Activated CD4-positive, alpha-beta T cell treated with anti-CD3 and anti-CD28 coated beads, Interleukin-2, Interleukin-6, amounts not matched to agents 100 ng/mL and 50 ng/mL, durations not matched to agents 16 hours and 8 hours (primary cell): ENCODE data around the gene PRKD2.
A peak's percentile ranks its signal among the peaks of the same experiment; 100 is the strongest.

ENCODE experiments used
- DNase-seq: peaks from one replicate; pipeline ENCODE4 v3.0.0-alpha.2; 2020

Gene PRKD2

DNA sequence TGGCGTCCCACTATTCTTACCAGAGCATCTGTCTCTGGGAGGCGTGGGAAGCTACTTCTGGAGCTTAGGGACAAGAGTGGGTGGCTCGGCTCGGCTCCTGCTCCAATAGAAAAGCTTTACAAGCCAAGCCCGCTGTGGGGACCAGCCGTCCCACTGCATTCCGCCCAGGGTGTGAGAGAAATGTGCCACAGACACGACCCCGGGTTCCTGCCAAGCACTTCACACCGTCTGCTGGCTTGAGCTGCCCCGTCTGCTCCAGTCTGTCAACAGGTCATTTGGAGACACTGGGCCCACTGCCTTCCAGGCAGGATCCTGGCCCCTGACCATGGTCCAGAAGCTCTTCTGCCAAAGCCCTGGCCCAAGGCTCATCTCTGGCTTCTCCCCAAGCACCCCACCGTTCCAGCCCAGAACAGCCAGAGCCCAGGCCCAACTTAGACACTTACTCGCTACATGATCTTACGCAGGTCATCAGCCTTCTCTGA is 22.4 kb upstream of the PRKD2 start:
- no peak for DNase-seq

DNA sequence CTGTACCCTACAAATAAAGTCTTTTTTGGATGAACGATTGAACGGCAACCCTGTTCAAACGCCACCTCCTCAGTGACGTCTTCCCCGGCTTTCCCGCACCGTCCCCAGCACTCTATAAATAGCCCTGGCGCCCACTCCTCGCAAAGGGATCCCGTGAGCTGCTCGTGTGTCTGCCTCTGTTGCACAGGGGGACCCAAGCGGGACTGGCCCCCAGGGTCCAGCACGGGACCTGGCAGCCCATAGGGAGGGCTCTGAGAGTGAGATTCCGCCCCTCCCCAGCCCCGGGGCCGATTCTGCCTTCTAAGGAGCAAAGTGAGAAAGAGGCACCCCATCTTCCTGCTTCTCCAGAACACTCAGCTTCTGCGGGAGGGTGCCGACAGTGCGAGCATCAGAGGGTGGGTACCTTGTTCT is 20.9 kb upstream of the PRKD2 start:
- DNase-seq: no peak

DNA sequence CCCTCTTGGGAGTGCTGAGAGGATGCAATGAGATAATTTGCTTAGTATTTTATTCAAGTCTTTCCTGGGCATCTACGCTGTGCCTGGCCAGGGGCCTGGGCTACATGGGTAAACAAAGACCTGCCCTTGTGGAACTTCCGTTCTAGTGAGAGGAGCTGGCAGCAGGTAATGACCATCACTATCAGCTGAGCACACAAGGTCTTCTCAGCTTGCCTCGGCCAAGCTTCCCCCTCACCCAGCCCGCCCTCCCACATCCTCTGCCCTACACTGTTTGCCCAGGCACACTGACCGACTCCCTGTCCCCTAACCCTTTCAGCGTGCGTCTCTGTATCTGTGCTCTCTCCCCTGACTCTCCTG is 20.4 kb upstream of the PRKD2 start:
- DNase-seq: no peak

DNA sequence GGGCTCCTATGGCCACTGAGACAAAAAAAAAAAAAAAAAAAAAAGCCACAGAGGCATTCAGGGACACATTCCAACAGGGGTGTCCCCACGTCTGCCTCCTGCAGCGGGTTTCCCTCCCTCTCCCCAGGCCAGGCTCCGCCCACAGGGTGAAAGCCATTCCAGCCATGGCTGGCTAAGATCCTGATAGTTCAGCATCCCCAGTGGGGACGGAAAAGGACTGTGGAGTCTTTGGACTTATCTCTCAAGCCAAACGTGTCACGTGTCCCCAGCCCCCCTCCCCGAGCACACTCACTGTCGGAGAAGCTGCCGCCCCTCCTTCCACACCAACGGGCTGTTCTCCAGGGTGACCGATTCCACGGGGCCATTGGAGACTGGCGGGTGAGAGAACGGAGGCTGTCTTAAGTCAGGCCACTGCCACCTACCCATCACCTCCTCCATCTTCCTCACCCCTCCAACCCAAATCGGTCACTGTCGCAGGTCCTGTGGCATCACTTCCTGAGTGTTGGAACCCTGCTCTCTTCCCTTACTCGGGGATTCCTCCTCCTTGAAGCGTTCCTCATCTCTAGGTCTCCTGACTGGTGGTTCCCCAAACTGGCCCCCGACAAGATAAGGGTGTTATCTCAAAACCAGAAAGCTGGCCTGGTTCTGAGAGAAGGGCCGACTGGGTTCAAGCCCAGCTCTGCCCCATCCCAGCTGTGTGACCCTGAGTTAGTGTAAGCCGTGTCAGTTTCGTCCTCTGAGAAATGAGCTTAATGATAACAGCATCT is 19.8 kb upstream of the PRKD2 start:
- DNase-seq: no peak

DNA sequence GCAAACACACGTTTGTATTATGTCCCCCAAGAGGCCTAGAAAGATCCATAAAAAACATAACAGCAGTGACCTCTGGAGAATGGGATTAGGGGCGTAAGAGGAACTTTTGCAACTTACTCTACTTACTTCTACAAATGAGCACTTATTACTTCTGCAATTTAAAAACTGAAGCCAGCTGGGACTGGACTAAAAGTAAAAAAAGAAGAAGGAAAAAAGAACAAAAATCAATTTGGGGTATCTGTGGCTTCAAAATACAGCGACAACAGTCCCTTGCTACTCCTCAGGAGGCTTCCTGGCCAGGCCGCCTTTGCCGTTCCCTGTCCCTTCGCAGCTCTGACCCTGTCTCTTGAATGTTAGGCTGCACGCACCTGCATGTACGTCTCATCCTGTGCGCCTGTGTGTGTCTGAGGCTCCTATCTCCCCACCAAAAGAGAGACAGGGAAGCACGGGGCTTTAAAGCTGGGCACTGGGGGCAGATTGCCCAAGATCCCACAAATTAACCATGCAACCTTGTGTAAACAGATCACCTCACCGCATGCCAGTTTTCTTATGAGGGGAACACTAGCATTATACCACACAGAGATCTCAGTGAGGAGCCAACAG is 16.9 kb upstream of the PRKD2 start:
- DNase-seq: no peak

DNA sequence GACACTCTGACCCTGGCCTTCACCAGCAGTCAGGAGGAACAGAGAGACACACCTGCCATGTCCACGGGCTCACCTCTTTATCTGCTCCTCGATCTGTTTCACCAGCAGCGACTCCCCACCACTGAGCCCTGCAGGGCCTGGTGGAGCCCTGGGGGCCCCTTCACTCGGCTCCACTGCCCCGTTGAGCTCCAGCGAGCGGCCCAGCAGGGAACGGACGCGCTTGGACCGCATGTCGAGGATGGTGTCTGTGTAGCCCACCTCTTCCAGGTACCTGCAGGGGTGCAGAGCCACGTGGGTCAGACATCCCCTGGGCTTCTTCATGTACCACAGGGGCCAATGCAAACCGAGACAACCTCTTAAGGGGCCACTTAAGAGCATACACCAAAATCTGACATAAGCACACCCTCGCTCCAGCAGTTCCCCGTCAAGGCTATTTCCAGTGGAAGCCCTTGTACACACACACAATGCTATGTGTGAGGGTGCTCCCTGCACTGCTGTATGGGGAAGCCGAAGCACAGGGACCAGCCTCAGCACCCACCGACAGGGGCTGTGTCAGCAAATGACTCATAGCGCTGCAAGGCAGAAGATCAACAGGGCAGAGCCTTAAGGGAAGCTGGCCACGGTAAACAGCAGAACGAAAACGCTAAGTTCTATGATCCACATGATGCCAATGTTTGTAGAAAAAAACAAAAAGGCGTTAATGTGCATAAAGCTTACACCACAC is 16.2 kb upstream of the PRKD2 start:
- DNase-seq: no peak

DNA sequence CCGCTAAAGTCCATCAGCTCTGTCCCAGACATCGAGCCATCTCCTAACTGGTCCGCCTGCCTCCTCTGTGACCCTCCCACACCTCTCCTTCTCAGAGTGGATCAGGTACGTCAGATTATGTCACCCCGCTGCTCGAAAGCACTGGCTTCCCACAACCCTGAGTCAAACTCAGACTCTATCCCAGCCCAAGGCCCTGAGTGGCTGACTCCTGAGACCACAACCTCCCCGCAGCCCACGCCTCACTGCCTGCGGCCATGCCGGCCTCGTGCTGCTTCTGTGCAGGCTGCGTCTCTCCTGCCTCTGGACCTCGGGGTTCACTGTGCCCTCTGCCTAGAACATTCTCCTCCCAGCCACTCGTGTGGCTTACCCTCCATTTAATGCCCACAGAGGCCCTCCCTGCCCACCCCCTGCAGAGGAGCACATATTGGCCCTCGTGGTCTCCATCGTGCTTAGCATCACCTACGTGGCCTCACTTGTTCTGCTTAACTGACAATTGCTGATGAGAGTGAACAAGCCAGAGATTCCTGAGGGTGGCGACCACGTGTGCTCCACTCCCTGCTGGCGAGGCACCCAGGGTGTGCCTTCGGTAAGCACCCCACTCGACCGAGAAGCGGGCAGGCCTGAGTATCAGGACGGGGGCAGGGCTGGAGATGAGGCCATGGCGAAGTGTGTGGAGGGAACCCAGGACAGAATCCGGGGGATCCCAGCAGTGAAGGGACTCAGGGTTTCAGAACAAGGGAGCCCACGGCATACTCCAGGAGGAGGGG is 15.4 kb upstream of the PRKD2 start:
- no peak for DNase-seq

DNA sequence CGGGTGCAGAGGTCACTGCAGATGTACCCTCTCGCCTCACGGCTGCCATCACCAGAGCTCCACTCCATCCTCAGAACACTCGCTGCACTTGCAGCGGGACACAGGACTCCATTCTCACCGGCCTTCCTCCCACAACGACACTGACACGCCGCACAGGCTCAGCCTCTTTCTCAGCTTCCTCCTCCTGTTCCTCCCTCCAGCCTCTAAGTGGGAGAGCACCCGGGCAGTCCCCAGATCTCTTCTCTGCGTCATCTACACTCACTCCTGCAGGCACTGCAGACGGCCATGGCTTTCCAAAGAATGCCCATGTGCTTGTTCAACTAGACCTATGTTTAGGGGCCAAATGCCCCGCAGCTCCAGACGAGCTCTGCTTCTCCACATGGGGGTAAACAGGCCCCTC is 14.7 kb upstream of the PRKD2 start:
- DNase-seq: no peak

DNA sequence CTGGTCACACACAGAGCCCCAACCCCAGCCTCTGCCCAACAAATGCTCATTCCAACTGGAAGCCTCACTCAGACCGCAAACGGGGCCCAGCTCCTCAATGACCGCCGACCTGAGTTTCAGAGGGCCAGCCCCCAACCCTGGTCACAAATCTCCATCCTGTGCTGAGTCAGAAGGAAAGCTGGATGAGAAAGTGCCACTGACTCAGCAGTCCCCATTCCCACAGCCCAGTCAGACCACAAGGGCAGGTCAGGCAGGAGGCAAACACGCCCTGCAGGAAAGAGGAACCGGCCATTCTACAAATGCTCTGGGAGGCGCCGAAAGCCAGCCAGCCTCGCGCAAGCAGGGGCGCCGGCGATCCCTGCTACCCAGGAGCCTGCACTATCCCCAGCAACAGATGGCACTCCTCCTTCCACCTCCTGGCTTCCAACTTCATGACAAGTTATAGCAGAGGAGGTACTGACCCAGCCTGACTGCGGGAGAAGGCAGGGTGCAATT is 14.1 kb upstream of the PRKD2 start:
- peak; percentile 33 for DNase-seq

DNA sequence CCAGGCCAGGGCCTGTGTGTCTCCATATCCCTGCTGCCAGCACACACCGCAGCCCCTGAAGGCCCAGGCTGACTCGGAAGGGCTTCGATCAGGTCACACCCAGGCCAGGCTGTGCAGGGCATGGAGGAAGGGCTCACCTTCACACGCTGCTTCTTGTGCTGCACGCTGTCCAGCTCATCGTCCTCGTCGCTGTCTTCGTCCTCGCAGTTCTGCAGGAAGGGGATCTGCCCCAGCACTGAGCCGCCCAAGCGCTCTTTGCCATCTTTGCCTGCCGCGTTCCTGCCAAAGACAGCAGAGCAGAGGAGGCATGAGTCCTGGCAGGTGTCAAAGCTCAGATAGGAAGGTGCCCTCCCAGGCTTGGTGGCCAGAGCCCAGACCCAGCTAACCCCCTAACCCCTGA is 13.7 kb upstream of the PRKD2 start:
- no peak for DNase-seq

DNA sequence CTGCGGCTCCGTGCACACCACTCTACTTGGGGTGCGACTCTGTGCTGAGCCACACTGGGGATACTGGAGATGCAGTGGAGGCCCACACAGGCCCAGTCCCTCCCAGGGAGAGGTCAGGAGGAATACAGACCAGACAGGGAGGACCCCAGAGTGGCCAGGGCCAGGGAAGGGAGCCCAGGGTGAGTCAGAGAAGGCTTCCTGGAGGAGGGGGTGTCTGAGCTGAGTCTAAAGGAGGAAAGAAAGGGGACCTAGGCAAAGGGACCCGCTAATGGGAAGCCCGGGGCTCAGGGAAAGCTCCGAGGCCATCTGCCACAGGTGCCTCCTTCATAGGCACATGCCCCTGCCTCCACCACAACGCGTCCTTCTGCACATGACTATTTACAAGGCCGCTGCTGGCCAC is 13.3 kb upstream of the PRKD2 start:
- DNase-seq: no peak

DNA sequence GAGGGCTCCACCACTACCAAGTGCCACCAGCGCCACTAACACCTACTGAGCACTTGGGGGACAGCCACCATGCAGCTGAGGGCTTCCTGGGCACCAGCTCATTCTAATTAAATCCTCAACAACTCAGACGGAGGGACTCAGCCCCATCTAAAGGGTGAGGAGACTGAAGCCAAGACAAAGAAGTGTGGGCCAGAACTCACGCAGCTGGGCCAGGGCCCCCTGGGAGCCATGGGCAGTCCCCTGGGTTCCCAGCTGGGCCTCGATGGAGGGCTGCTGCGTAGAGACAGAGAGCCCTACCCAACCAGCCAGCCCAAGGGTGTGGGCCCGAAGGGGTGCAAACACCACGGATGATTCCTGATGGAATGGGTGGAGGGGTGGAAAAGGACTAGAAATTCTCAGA is 12.8 kb upstream of the PRKD2 start:
- no peak for DNase-seq

DNA sequence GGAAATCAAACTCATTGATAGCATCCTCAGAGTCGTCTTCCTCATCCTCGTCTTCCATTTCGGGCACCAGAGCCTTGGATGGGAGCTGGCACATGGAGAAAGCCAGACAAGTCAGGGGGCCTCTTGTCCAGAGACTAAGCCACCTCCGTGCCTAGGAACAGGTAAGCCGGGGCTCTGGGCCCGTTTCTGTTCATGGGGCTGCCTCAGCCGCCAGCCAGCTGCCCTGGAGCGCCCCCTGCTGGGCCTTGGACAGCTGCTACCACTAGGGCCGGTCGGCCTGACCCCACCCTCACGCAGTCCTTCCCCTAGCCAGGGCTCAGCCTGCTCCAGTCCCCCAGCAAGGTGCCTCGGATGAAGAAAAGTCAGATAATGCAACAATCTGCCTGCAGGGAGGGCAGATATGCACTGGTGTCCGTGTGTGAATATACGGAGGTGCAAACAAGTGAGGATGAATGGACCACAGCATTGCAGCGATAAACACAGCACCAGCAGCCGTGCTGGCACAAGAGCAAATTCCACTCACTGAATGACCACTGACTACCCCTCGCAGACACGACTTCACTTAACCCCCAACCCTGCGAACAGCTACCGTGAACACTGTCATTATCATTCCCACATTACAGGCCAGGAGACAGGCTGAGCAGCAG is 11.9 kb upstream of the PRKD2 start:
- peak; percentile 85 for DNase-seq

DNA sequence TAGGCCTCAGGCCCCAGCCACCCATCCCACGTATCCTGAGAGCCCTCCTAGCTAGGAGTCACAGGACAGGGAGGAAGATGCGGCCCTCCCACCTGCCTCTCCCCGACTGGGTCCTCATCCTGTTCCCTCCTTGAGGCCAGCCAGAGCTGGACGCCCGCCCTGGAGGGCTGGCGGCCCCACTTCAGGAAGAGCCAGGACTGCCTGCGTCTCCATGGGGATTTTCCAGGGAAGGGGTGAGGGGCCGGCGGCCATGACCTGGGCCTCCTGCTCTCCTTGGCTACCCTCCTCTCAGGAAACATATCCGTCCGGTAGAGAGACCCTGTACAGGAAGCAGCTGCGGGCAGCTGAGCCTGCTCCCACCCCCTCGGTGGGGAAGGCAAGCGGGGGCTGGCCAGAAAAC is 11.3 kb upstream of the PRKD2 start:
- DNase-seq: no peak

DNA sequence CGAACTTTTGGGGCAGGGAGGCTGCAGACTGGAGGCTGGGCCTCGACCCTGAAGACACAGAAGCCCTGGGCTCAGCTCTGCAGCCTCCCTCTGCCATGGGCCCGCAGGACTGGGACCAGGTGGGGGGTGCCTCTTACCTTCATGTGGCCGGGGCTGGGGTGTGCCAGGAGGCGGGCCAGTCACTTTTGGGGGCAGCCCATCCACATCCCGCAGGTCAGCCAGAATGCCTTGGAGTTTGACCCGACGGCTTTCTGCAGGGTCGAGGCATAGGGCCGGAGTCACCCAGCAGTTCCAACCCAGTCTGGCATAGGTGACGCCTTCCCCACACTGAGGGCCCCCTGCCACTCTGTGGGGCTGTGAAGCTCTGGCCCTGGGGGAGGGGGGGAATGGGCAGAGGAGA is 10.8 kb upstream of the PRKD2 start:
- DNase-seq: no peak

DNA sequence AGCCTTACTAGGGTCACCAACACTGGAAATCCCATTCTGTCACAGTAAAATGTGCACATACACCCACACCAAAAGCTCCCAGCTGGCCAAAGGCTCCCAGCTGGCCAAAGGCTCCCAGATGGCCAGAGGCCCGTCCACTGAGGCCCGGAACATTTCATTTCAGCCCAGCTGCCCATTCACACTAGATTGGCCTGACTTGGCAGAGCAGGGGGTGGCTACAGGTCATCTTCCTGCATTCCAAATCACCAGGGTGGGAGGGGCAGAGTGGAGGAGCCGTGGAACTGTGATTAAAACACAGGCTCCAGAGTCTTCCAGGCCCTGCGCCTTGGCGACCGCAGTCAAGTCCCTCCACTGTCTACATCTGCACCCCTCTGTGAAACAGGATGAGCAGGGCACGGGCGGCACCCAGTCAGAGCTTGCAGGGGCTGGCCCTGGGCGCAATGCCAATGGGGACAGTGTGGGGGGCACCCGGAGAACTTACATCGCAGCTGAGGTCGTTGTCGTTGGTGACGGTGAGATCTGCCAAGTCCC is 10.1 kb upstream of the PRKD2 start:
- DNase-seq: no peak

DNA sequence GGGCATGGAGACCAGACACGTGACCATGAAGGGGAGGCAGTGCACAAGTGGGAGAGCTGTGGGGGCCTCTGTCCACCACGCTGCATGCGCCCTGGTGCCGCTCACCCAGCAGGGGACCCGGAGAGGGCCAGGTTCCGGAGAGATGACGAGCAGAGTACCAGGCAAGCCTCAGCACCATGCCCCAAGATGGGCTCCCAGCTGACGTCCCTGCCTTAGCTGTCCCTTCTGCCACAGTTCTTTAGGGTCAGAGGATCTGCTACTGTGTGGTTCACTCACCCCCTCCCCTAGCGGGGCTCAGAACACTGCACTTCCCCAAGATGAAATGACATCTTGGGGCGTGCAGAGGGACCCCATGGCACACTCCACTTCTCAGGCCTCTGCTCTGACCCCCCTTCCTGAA is 9.6 kb upstream of the PRKD2 start:
- DNase-seq: no peak

DNA sequence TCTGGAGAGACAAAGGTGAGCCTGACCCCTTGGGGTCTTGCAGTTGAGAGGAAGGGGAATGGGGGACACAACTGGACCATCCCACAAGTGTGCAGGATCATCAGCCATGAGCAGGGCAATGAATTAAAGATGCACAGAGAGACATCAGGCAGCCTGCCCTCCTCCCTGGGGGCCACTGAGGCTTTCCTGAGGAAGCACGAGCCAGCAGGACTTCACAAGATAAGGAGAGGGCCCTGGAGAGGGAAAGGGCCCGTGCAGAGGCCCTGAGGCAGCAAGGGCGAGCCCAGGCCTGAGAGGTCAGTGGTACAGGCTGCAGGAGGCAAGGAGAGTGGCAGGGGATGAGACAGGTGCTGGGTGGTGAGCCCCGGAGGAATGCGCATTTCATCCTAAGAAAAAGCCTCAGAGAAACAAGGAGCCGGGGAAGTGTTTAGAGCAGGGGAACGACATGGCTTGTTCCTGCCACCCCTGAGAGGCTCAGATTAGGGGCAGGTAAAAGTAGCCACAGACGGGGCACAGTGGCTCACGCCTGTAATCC is 9.0 kb upstream of the PRKD2 start:
- DNase-seq: no peak

DNA sequence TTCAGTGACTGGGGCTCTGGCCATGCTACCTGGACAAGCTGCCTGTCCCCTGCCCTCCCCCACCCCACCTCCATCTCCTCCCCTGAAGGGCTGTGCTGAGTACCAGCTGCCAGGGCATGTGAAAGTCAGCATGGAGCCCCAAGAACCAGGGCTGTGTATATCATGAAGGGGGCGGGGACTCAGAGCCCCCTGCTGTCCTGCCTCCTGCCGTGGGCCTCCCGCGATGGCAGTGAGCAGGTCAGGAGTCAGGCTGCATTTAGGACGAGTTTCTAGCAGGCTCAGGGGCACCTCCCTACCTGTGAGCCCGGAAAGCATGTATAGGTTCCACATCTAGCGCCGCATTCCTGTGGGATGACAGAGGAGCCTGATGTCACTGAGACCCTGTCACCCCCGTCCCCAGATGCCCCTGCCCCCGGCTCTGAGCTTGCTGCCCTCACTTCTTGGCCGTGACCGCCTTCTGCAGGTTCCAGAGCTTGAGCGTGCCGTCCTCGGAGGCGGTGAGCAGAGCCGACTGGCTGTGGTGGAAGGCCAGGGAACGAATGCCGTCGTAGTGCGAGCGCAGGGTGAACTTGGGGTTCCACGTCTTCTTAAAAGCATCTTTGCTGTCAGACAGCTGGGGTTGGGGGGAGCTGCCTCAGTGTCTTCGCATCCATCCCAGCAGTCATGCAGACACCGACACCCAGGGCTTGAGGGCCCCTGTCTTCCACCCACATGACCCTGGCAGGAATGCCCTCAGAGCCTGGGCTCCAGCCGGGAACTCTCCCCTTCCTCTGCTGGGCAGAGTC is 8.3 kb upstream of the PRKD2 start:
- DNase-seq: no peak

DNA sequence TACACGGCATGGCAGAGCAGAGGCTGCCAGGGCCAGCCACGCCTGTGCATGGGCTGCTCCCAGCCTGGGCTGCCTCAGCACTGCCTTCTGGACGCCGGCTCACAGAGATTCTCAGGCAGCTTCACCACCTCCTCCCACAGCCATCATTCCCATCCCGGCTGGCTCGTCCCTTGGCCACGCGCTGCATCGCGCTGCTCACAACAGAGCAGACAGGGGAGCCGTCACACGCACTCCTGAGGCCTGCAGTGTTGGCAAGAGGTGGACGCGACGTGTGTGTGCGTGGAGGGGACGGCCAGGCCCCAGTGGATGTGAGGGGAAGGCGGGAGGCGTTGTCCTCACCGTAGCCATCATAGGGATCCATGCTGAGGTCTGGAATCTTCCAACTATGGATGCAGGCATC is 7.6 kb upstream of the PRKD2 start:
- no peak for DNase-seq

DNA sequence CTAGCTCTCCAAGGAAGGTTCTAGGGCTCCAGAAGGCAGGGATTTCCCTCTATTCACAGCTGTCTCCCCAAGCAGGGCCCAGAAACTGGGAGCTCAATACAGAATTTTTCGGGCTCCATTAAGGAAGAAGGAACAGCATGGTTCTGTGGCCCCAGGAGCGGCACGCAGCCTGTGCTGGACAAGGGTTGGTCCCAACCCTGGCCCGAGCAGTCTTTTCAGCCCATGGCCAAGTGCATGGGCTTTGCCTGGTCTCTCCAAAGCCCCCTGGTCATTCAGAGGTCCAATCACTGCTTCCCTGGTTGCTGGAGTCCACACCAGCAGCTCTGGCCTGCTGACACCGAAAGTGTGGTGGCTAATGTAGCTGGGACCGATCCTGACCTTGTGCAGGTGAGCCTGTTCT is 6.6 kb upstream of the PRKD2 start:
- DNase-seq: no peak
